GM12872 (cell line): ENCODE data around the gene ARHGEF1.
A peak's percentile ranks its signal among the peaks of the same experiment; 100 is the strongest.

Experiments
- CTCF ChIP-seq: IDR thresholded peaks from 3 replicates; pipeline ENCODE4 v1.5.1; 2011; ENCODE audit warnings: low read depth, mild to moderate bottlenecking, low read length, moderate library complexity; ENCODE audit not compliant: insufficient read depth

ARHGEF1 gene

GRCh38 chr19:41872384-41872774 lies 10.6 kb upstream of the ARHGEF1 start:
- no peak for TF ChIP-seq CTCF

DNA sequence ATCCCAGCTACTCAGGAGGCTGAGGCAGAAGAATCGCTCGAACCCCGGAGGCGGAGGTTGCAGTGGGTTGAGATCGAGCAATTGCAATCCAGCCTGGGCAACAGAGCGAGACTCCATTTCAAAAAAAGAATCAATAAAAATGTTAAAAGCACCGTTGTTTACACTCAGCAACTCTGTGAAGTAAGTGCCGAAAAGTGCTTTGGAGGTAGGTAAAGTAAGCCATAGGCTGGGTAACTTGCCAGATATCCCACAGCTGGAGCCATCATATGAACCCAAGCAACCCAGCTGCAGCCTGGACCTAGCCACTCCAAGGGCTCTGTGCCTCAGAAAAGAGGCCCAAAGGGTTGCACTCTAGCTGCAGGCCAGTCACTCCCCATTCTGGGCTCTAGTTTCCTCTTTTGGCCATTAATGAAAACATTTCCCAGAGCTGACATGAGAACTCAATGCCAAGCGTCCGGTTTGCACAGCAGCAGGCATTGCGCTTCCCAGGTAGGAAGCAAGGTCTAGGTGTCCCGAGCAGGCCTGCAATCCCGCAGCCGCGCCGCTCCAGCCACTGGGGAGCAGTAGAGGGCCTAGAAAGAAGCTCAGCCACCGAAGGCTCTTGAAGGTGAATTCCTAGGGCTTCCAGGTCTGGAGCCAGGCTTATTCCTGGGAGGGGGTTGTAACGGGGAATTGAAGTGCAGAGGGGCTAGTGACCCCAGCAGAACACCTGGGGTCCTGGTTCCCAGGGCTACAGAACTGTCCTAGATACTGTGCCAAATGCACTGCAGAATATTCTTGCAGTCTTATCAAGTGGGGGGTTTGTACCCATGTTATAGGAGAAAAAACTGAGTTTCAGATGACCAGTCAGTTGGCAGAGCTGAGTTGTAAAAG lies 10.0 kb upstream of the ARHGEF1 start:
- peak; percentile 89 for TF ChIP-seq CTCF

GRCh38 chr19:41876847-41877832 lies 5.8 kb upstream of the ARHGEF1 start, which contains the start of gene CD79A:
Gene CD79A, plus strand, starts transcription at chr19:41877279. Its CDS starts 26 bp downstream, at chr19:41877305.
- TF ChIP-seq CTCF: no peak

DNA sequence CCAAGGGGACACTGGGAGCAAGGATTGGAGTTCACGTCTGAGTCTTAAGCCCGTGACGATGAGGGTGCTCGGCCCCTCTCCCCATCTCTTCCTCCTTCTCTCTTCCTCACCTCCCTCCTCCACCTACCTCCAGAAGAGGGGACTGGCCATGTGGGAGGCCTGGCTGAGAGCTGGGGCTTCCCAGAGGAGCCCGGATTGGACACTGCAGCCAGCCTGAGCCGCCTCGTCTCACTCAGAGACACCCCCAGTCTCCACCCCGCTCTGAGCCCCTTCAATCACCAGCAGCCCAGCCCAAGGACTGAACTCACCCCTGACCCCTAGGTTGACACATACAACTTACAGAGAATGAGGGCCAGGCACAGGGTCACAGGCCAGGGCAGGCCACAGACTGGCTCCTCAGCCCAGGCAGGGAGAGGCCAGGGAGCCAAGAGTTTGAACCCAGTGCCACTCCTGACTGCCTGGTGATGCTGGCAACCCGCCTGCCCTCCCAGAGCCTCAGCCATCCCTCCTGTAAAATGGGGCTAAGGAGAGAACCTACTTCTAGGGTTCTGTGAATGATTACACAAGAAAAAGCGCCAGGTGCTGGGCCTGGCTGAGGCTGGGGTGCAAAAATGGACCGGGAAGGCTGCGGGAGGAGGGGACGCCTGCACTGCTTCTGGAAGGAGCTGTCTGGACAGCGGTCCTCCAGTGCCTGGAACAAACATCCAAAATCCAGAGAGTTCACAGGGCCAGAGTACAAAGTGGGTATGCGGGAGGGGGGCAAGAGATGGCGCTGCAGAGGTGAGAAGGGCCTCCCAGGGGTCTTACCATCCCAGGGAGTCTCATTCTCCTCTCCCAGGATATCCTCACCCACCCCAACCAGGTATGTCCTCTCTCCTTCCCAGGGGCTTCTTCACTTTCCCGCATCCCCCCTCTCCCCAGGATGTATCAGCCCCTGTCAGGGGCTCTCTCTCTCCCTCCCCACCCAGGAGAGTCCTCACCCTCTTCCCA lies 4.8 kb upstream of the ARHGEF1 start:
- 0 out of 3 replicates have a peak, but pooled peaks have one; percentile 31 for TF ChIP-seq CTCF

DNA sequence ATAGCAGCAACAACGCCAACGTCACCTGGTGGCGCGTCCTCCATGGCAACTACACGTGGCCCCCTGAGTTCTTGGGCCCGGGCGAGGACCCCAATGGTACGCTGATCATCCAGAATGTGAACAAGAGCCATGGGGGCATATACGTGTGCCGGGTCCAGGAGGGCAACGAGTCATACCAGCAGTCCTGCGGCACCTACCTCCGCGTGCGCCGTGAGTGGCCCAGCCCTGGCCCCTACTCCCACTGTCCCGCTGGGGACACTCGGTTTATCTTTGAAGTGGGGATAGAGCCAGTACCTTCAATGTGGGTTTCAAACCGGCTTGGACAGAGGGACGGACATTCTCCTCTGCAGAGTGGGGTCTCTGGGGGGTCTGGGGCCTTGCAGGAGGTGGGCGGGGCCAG lies 3.9 kb upstream of the ARHGEF1 start:
- TF ChIP-seq CTCF: no peak

DNA sequence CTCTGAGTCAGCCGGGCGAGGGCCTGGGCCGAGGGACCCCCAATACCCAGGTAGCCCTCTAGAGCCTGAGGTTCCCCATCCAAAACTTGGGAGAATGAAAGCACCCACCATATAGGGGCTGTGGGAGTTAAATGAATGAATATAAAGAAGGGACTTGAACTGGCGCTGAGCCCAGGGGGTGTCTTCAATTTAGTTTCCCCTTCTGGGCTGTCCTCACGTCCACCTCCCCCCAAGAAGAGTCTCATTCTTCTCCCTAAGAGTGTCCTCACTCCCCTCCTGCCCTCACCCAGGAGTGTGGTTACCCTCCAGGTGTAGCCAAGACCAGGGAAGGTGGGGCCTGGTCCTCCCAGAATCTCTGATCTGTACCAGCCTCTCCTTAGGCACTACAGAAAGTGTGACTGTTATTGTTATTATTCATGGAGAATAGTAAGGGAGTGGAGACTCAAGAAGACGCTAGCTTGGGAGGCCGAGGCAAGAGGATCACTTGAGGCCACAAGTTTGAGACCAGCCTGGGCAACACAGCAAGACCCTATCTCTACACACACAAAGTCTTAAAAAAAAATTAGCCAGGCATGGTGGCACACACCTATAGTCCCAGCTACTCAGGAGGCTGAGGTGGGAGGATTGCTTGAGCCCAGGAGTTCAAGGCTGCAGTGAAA lies 3.2 kb upstream of the ARHGEF1 start:
- TF ChIP-seq CTCF: no peak
